HG02938 (cell line): ENCODE measurements around the gene MANBA.

ENCODE experiments used
- ATAC-seq: cut with Tn5 transposase; IDR thresholded peaks from one replicate; pipeline ENCODE4 v1.9.1; 2021; ENCODE audit warnings: mild to moderate bottlenecking, moderate library complexity; ENCODE audit not compliant: unreplicated experiment

The MANBA gene

DNA sequence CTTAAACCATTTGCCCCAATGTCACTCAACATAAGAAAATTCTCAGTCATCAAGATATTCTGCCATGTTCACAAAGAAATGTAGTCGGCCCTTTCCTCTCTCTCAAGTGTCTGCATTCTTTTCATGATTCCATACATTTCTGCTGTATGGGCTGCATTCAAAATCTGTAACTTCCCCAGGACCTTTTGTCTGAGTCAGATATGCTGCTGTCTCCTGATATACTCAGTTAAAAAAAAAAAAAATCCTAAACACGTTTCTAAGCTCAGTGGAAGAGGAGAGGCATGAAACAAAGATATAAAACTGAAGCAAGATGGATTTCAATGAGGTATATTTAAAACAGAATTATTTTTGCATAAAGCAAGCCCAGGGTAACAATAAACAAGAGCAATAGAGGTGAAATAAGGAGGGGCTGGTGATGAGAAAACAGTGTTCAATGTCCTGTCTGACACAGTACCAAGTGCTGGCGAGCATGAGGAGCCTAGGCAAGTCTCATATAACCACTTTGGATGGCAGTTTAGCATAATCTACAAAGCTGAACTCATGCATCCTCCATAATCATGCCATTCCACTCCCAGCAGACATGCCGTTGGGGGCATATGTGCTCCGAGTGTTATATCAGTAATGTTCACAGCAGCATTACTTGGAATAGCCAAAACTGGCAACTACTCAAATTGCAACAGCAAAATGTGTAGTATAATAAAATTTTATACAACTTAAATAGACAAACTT, 76.7 kb downstream of the MANBA start:
- ATAC-seq, result no peak

DNA sequence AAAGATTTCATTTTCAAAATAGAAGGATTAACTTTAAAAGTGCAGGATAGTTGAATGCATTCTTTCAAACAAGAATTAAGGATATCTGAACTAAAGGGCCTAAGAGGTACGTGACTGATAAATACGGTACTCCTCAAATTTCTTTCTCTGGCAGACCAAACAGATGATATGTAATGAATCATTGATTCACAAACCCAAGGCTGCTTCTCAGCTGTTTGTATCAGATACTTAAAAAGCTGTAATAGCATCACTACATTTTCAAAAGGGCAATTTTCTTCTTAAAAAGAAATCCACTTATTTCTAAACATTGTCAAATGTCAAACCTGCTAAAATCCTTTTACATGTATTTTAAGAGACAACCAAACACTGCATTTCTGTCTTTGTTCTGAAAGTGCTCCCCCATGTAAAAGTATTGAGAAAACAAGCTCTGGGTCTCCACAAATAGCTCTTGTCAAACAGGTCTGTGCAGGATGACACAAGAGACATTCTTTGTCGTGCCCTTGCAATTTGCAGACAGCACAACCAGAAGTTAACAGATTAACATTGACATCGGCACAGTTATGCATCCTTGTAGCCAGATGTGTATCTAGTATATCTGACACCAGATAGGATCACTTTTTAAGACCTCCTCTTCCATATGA, 82.0 kb downstream of the MANBA start:
- ATAC-seq, result no peak

DNA sequence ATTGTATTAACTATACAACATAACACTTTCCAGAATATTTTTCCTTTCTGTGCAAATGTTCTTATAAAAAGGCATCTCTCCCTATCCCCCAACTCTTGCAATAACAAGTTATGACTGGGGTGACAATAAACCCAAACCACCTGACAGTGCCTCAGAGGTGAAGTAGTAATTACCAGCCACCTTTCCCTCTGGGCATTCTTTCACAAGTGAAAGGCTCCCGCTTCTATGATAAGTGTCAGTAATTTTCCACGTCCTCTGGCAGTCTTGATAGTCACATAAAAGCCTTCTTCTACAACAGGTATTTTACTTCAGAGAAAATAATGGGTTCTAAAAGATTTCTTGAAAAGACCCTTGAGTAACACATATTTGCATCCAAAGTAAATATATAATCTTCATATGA, 82.7 kb downstream of the MANBA start:
- ATAC-seq, result no peak

DNA sequence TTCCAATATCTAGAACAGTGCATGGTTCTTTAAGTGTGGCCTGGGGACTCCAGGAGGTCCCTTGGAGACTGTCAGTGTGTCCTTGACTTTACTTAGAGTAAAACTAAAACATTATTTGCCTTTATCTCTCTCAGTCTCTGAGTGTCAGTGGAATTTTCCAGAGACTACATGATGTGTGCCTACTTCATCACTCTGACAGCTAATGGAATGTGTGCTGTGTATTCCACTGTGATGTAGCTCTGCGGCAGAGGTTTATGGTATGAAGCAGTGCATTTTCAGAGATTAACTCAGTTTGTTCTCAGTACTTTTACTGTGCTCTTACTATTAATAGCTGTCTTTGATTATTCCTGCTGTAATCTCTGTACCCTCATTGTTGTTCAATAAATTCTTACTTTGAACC, 85.6 kb downstream of the MANBA start:
- no peak for ATAC-seq

DNA sequence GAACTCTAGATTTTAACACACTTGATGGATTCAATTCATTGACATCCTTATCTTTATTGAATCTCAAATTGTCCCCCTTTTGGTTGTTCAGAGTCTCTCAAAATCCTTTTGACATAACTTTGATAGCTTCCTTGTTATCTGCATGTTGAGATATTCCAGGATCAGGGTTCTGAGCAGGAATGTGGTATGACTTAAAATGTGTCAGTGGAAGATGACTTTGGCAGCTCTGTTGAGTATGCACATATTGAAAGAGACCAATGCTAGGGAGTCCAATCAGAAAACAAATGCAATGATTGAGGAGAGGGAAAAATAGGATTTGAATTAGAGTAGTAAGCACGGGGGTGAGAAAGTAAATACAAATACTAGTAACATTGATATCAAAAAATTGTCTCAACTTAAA, 93.8 kb downstream of the MANBA start:
- no peak for ATAC-seq

DNA sequence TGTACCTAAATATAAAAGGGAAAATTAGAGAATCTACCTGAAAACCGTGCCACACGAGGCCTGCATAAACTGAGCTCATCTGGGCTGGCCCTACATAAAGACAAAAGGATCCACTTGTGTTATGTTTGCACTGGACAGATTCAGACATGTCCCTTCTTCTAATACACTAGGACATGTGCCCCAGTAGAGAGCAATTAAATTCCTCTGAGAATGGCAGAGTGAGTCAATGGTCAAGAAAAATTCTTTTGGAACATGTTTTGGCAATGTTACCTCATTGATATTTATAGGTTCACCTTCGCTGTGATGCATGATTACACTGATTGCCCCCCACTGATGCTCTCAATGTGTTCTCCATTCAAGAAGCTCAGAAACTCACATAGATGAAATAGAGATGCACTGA, 95.2 kb downstream of the MANBA start:
- no peak for ATAC-seq

DNA sequence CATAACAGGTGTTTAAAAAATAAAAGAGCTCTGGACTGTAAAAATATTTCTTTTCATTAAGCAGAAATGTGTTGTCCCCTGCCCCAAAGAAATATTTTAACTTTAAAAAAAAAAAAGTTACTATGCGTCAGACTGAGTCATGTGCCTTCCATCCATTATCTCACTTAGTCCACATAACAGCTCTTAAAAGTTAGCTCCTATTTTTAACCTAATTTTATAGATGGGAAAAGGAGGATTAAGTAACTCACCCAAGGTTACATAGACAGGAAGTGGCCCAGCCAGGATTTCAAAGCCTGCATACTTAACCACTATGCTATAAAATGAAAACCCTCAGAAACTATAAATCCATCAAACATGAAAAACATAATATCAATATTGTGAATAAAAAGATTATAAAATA, 97.7 kb downstream of the MANBA start:
- ATAC-seq, result no peak

DNA sequence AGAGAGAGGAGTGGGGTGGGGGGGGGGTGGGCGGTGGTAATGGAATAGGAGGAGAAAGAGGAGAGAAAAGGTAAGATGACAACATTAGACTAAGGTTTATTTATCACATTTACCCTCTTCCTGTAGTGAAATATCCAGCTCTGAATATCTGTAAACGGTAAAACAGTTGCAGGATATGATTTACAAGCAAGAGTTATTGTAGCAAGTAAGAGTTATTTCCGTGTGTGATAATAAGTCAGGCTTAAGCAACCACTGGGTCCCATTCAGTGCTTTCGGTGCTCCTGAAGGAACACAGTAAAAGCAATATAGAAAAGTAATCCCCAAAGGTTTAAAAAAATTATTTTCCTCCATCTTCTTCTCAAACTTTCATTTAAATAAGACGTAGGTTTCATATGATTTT, 103.6 kb downstream of the MANBA start:
- ATAC-seq, result no peak

DNA sequence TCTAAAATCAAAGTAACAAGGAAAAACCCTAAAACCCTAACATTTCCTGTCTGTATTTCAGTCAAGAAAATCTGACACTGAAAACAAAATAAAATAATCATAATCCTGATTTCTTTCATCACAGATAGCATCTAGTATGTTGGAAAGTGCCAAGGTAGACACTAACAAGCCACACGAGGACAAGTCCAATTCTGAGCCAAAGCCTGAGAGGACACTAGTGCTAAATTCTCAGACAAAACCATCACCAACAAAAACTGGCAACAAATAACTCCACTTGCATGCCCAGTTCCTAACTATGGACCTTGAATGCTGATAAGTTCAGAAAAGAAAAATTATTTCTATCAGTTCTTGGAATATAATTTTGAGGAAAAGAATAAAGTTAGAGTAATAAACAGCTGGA, 113.7 kb downstream of the MANBA start:
- ATAC-seq, result no peak

DNA sequence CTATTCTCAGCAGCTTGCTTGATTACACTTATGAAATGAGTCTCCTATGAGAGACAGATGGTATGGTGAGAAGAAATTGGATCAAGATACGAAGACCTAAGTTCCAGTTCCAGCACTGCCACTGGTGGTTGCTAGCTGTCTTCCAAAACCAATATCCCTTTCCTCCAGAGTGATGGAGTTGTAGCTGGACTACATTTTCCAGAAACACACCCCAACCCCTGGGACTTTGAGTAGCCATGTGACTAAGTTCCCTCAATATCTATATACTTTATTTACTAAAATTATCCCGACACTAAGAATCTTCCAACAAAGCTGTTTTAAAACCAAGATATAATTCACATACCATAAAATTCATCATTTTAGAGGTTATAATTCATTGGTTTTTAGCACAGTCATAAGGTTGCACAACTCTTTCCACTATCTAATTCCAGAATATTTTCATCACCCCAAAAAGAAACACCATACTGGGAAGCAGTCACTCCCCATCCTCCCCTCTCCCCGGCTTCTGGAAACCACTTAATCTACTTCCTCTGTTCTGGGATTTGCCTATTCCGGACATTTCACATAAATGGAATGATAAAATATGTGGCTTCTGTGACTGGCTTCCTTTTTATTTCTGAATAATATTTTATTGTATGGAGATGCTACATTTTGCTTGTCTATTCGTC, 118.0 kb downstream of the MANBA start:
- ATAC-seq, result no peak

DNA sequence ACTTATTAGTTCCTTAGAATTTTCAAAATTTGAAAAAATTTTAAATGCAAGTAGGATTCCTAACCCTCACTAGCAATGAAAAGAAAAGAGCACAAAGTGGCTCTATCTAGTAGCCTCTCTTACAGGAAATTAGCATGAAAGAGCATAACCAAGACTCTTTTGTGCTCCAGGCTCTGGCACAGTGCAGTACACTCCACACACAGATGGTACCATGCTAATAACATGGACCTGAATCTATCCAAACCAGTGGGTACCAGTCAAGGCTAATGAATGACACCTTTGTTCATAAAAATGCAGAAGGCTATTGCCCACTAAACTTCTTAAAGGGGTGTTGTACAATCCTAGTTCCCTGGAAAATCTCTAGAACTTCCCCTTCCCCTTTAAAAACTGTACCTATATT, 119.0 kb downstream of the MANBA start:
- no peak for ATAC-seq

DNA sequence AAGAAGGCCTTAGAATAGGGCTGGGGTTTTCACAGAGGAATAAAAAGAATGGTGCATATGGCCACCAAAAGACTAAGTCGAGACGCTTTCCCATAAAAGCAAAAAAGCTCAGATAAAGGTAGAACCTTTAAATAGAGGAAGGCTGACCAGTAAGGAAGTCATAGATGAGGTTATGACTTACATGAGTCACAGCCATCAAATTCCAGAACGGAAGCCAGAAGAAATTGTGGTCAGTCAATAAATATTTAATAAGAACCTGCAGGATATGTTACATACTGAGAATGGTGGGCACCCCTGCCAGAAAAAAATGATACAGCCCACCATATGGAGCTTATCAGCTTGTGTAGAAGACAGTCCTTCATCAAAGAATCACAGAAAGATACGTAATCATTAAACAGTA, 120.1 kb downstream of the MANBA start:
- ATAC-seq, result no peak

DNA sequence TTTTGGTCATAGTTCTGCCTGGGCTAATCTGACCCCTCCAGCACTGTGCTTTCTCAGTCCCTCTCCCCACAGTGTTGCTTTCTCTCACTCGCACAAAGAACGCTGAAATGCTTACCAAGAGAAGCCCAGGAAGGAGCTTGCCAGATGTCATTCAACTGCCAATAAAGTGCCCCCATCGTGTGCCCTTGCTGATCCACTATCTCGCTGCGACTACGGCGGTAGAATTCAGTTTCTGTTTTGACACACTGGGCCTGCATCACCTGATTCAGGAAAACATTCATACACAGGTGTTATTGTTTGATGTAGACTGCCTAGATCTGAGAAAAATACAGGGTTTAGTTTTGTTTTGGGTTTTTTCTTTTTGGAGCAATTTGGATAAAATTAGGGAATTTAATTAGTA, 121.2 kb downstream of the MANBA start:
- ATAC-seq, result no peak

DNA sequence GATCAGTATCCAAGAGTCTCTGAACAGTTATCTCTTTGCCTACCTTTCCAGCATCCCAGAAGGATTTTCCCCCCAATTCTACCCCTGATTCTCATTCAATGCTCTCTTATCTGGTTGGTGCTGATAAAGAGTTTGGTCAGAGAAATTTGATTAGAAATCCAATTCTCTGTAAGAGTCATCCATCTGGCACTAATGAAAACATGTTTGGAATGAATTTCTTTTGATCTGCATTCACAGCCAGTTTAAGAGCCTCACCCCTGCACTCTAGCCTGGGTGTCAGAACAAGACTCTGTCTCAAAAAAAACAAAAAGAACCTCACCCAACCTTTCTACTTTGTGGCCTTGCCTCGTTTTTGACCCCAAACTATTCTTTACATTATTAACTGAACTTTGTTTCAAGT, 122.1 kb downstream of the MANBA start:
- no peak for ATAC-seq

DNA sequence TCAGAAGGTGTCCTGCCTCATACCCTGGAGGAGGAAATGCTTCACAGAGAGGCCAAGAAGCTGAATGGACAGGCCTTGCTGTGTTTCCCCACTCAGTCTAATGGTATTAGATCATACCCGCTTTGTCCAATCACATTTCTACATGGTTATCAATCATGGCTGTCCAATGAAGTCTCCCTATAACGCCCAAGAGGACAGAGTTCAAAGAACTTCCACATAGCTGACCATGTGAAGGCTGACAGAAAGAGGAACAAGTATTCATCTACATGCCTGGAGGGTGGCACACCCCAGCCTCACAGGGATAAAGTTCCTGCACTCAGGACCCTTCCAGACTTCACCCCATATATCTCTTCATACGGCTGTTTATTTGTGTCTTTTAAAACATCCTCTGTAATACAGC, 123.4 kb downstream of the MANBA start:
- no peak for ATAC-seq

DNA sequence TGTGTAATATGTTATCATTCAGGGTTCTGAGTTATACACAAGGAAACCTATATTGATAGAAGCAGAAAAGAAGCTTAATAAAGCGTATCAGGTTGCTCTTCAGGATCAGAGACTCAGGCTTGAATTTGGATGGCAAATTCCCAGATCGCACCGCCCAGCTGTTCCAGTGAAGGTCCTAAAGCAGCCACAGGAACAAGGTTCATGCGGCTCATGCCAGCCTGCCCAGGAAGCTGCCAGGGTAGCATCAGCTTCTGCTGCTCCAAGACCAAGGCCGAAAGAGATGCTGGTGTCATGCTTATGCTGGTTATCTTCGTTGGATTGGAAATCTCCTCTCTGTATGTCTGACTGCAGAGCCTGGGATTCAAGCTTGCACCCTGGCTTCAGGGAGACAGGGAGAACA, 127.7 kb downstream of the MANBA start:
- ATAC-seq, result no peak

DNA sequence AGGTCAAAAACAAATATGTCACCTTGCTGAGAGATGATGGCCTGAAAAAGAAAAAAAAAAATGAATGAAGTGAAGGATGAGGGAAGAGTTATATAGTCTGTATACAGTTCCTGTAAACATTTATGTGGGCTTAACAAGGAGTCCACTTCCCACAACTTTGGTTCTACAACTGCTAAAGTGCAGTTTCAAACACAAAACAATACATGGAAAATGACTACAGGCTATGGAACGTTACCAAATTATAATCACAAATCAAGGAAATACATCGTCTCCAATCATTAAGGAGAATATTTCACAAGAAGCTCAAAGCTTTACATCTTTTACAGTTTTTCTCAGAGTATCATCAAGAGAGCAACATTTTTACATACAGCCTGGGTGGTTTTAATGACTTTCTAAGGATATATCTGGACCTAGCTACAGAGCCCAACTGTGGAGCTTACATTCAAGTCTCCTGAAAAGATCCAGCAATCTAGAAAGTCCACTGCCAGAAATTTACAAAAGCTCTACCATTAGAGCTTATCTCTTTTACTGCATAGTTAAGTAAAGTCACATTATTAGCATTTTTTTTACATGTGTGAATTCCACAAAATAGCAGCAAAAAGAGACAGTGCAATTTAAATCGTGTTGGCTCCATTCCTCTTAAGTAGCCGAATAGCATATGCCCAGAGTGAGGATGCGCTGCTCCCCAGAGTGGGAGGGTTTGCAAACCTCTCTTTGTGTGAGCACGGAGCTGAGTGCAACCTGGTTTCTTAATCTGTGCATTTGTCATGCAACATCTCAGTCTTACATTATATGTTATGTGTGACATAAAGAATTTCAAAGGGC, 128.3 kb downstream of the MANBA start:
- no peak for ATAC-seq

DNA sequence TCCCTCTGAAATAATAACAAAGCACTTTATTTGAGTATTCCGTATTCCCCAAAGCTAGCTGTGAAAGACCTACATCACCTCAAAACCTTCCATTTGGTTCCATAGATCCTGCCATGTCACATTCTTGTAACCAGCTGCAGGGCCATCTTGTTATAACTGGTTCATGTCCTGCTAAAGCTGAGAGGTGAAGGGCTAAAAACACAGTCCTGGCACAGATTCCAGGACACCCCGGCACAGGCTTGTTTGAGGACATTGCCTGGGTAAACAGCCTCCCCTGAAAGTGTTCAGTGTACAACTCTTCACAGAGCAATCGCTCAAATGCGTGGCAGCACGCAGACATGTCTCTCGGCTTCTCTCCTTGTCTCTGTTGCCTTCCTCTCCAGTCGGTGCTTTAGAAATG, 129.2 kb downstream of the MANBA start:
- no peak for ATAC-seq

DNA sequence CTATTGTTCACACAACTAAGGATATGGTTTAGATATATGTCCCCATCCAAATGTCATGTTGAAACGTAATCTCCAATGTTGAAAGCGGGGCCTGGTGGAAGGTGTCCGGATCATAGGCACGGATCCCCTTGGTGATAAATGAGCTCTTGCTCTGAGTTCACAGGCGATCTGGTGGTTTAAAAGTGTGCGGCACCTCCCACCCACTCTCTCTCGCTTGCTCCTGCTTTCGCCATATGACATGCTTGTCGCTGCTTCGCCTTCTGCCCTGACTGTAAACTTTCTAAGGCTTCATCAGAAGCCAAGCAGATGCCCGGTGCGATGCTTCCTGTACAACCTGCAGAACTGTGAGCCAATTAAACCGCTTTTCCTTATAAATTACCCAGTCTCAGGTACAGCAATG, 131.1 kb downstream of the MANBA start:
- ATAC-seq, result no peak

DNA sequence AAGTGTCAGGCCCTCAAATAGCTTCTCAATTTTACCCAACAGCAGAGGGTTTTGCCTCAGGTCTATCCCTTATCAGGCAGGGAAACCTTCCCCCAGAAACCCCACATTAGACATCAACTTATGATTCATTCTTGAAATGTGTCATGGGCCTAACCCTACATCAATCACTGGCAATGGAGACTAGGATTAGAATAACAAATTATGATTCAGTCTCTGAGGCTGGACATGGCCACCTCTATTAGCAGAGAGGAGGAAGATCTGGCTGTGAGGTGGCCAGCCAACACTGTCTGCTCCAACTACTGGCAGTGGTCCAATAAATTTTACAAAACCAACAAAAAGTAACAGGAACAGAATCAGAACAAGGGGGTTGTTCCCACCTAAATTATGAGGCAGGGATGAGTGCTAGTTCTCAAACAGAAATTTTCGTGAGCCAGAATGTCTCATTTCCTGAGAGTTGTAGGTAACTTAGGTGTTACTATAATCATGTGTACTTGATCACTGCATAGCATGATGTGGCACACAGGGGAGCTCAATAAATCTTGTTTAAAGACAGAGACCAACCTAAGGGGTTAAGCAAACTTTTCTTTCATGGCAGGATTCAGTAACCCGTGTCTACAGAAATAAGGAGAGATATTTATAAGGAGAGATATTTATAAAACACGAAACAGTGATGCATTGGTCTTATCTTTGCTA, 132.8 kb downstream of the MANBA start:
- ATAC-seq, result no peak
